Activated naive CD4-positive, alpha-beta T cell treated with anti-CD3 and anti-CD28 coated beads for 36 hours (primary cell): ENCODE measurements around the gene NFE2L3. TPM values are rescaled to one million over a fixed set of nuclear protein-coding genes. Genes with fewer than 3 reads are reported as not detected.
"Not testable (repeated sequence)": the region's sequence is repeated elsewhere in the genome, so short reads cannot be mapped to it uniquely, and the experiment has no call there.

Experiments
- CTCF ChIA-PET: fragments of 350-600 bp; sonication (Branson Sonifier 250); formaldehyde crosslinking; loops from one replicate; lab custom pipeline; 2021; ENCODE audit warnings: antibody characterized with exemption; lab: Charles Lee
- DNase-seq: peaks from one replicate; pipeline ENCODE4 v3.0.0-alpha.2; 2020
- H3K27ac Mint-ChIP-seq: one replicate; pipeline ENCODE4 v1.8.0; 2021; ENCODE audit warnings: mild to moderate bottlenecking, mixed read lengths
- H3K27me3 Mint-ChIP-seq: one replicate; pipeline ENCODE4 v1.8.0; 2021; ENCODE audit warnings: low read depth, mixed read lengths
- H3K36me3 Mint-ChIP-seq: one replicate; pipeline ENCODE4 v1.8.0; 2021; ENCODE audit warnings: low read depth, mixed read lengths
- H3K4me1 Mint-ChIP-seq: one replicate; pipeline ENCODE4 v1.8.0; 2021; ENCODE audit warnings: low read depth, mixed read lengths
- H3K4me3 Mint-ChIP-seq: one replicate; pipeline ENCODE4 v1.8.0; 2021; ENCODE audit warnings: mild to moderate bottlenecking, moderate library complexity, mixed read lengths
- H3K9me3 Mint-ChIP-seq: one replicate; pipeline ENCODE4 v1.8.0; 2021; ENCODE audit warnings: mixed read lengths
- intact Hi-C: fragments of 100-400 bp; cut with micrococcal nuclease; formaldehyde crosslinking; loops from one replicate; pipeline ENCODE4 v1.15.1; 2023
- total RNA-seq, 2 experiments: library from RNA; stranded (reverse); gene quantifications; one replicate each; pipeline ENCODE4 v1.2.3, GENCODE V29; 2021

NFE2L3 gene
- total RNA-seq, 2 experiments from 2014 or later = 12.5 to 12.9 TPM

- intact Hi-C loops = no loop called here
- Mint-ChIP-seq H3K4me3 (no peak overlapping the region), H3K27me3 (no peaks in the 10 kb centered on the region), H3K36me3 (peaks cover 4% of the 10 kb centered on the region), H3K4me1 (peaks cover 24% of the 10 kb centered on the region), H3K9me3 (peaks cover 4% of the 10 kb centered on the region), H3K27ac (no peak overlapping the region)
- CTCF ChIA-PET = interaction anchor here (1.0 to 1.3 kb wide), 2 partner anchors 30 to 39 kb away, joined by 4 read pairs; no protein-coding TSS in a partner anchor
- no peak for DNase-seq
Observed at GRCh38 chr7:26149391-26149977, 2.5 kb upstream of the NFE2L3 start.

GRCh38 chr7:26151096-26151495 is 902 bp upstream of the NFE2L3 start:
- CTCF ChIA-PET = interaction anchor here (1.1 to 2.3 kb wide), 7 partner anchors 12 to 258 kb away, joined by 3 to 8 read pairs (median 4); no protein-coding TSS in a partner anchor
- H3K36me3 Mint-ChIP-seq = peaks cover 5% of the 10 kb centered on the region
- H3K4me1 Mint-ChIP-seq = peaks cover 40% of the 10 kb centered on the region
- intact Hi-C loops = loop anchor here (10.0 kb wide), 2 partner anchors 256 to 714 kb away; partner anchors contain the start of gene SKAP2
- H3K27ac Mint-ChIP-seq = peak overlapping the region; percentile 96
- peaks cover 4% of the 10 kb centered on the region for H3K9me3 Mint-ChIP-seq
- no peak for DNase-seq
- H3K4me3 Mint-ChIP-seq = peak overlapping the region; percentile 93
- no peaks in the 10 kb centered on the region for H3K27me3 Mint-ChIP-seq

GRCh38 chr7:26151650-26151952 is 397 bp upstream of the NFE2L3 start:
- peak overlapping the region; percentile 96 for H3K27ac Mint-ChIP-seq
- no peaks in the 10 kb centered on the region for H3K27me3 Mint-ChIP-seq
- peak overlapping the region; percentile 93 for H3K4me3 Mint-ChIP-seq
- peaks cover 6% of the 10 kb centered on the region for H3K36me3 Mint-ChIP-seq
- peaks cover 4% of the 10 kb centered on the region for H3K9me3 Mint-ChIP-seq
- intact Hi-C loops = loop anchor here (10.0 kb wide), 2 partner anchors 257 to 713 kb away; partner anchors contain the start of gene SKAP2
- CTCF ChIA-PET = interaction anchor here (0.8 to 2.3 kb wide), 13 partner anchors 12 to 258 kb away, joined by 3 to 8 read pairs (median 4); partner anchors contain the start of gene CBX3
- DNase-seq = no peak
- peaks cover 44% of the 10 kb centered on the region for H3K4me1 Mint-ChIP-seq

- H3K36me3 Mint-ChIP-seq, H3K27me3 Mint-ChIP-seq, H3K9me3 Mint-ChIP-seq: not testable (repeated sequence)
- DNase-seq = peak; percentile 53
- CTCF ChIA-PET = interaction anchor here (1.1 to 2.3 kb wide), 6 partner anchors 13 to 217 kb away, joined by 3 to 8 read pairs (median 4); no protein-coding TSS in a partner anchor
- Mint-ChIP-seq H3K27ac (peak overlapping the region; percentile 98), H3K4me3 (peak overlapping the region; percentile 95), H3K4me1 (peaks cover 56% of the 10 kb centered on the region)
- intact Hi-C loops = loop anchor here (1.0 to 10.0 kb wide), 9 partner anchors 14 to 712 kb away; partner anchors contain the start of genes HNRNPA2B1 and SKAP2
Observed at GRCh38 chr7:26152782-26153240, 813 bp downstream of the NFE2L3 start.

GRCh38 chr7:26153241-26153822 is 1.3 kb downstream of the NFE2L3 start:
- H3K27me3 Mint-ChIP-seq = no peaks in the 10 kb centered on the region
- peak overlapping the region; percentile 98 for H3K27ac Mint-ChIP-seq
- intact Hi-C loops = loop anchor here (1.0 to 10.0 kb wide), 6 partner anchors 13 to 711 kb away; partner anchors contain the start of genes HNRNPA2B1 and SKAP2
- peak overlapping the region; percentile 95 for H3K4me3 Mint-ChIP-seq
- H3K36me3 Mint-ChIP-seq = peaks cover 11% of the 10 kb centered on the region
- DNase-seq = peak; percentile 30
- CTCF ChIA-PET = interaction anchor here (2.3 kb wide), 1 partner anchor 35 kb away, joined by 8 read pairs; no protein-coding TSS in a partner anchor
- H3K9me3 Mint-ChIP-seq = no peaks in the 10 kb centered on the region
- H3K4me1 Mint-ChIP-seq = peaks cover 61% of the 10 kb centered on the region

GRCh38 chr7:26153823-26154783 is 2.1 kb downstream of the NFE2L3 start:
- CTCF ChIA-PET = interaction anchor here (0.7 to 4.0 kb wide), 3 partner anchors 28 to 63 kb away, joined by 3 to 15 read pairs (median 5); no protein-coding TSS in a partner anchor
- Mint-ChIP-seq H3K4me3 (peak overlapping the region; percentile 95), H3K27ac (peak overlapping the region; percentile 98), H3K27me3 (no peaks in the 10 kb centered on the region), H3K9me3 (no peaks in the 10 kb centered on the region), H3K4me1 (peaks cover 69% of the 10 kb centered on the region), H3K36me3 (peaks cover 12% of the 10 kb centered on the region)
- peak; percentile 53 for DNase-seq
- intact Hi-C loops = loop anchor here (1.0 to 10.0 kb wide), 7 partner anchors 13 to 981 kb away; partner anchors contain the start of genes HNRNPA2B1 and SKAP2

GRCh38 chr7:26155531-26156375 is 3.8 kb downstream of the NFE2L3 start:
- H3K4me3 Mint-ChIP-seq = peak overlapping the region; percentile 44
- peaks cover 14% of the 10 kb centered on the region for H3K36me3 Mint-ChIP-seq
- intact Hi-C loops = loop anchor here (1.0 to 10.0 kb wide), 8 partner anchors 12 to 979 kb away; partner anchors contain the start of genes CBX3 and SKAP2
- CTCF ChIA-PET = interaction anchor here (0.6 to 4.0 kb wide), 11 partner anchors 11 to 361 kb away, joined by 3 to 15 read pairs (median 3); no protein-coding TSS in a partner anchor
- H3K27ac Mint-ChIP-seq = peak overlapping the region; percentile 98
- no peak for DNase-seq
- no peaks in the 10 kb centered on the region for H3K27me3 Mint-ChIP-seq
- H3K9me3 Mint-ChIP-seq = no peaks in the 10 kb centered on the region
- H3K4me1 Mint-ChIP-seq = peaks cover 81% of the 10 kb centered on the region

GRCh38 chr7:26156451-26157420 is 4.7 kb downstream of the NFE2L3 start:
- intact Hi-C loops = loop anchor here (1.0 to 10.0 kb wide), 7 partner anchors 11 to 708 kb away; partner anchors contain the start of genes CBX3 and SKAP2
- CTCF ChIA-PET = interaction anchor here (0.7 to 4.0 kb wide), 7 partner anchors 10 to 208 kb away, joined by 3 to 15 read pairs (median 5); no protein-coding TSS in a partner anchor
- H3K4me1 Mint-ChIP-seq = peaks cover 78% of the 10 kb centered on the region

GRCh38 chr7:26157520-26158105 is 5.6 kb downstream of the NFE2L3 start:
- intact Hi-C loops = loop anchor here (10.0 kb wide), 2 partner anchors 263 to 707 kb away; partner anchors contain the start of gene SKAP2
- H3K36me3 Mint-ChIP-seq = peaks cover 20% of the 10 kb centered on the region
- DNase-seq = no peak
- H3K27me3 Mint-ChIP-seq = no peaks in the 10 kb centered on the region
- no peak overlapping the region for H3K4me3 Mint-ChIP-seq
- H3K9me3 Mint-ChIP-seq = no peaks in the 10 kb centered on the region
- H3K27ac Mint-ChIP-seq = peak overlapping the region; percentile 94
- CTCF ChIA-PET = interaction anchor here (0.7 to 4.0 kb wide), 5 partner anchors 9 to 66 kb away, joined by 4 to 15 read pairs (median 5); no protein-coding TSS in a partner anchor
- H3K4me1 Mint-ChIP-seq = peaks cover 84% of the 10 kb centered on the region

More at GRCh38 chr7:26156451-26157420, 4.7 kb downstream of the NFE2L3 start:
- Mint-ChIP-seq H3K27me3 (no peaks in the 10 kb centered on the region), H3K27ac (peak overlapping the region; percentile 94), H3K9me3 (no peaks in the 10 kb centered on the region), H3K4me3 (peak overlapping the region; percentile 44), H3K36me3 (peaks cover 17% of the 10 kb centered on the region)
- peak; percentile 82 for DNase-seq
